GM18499 (cell line): Measurements from ENCODE around the gene UBAC2.

Source experiments
- ATAC-seq: cut with Tn5 transposase; IDR thresholded peaks from one replicate; pipeline ENCODE4 v1.9.1; 2021; ENCODE audit warnings: moderate number of reproducible peaks; ENCODE audit not compliant: insufficient read depth, unreplicated experiment

The UBAC2 gene

GRCh38 chr13:99327761-99328160 is 127.1 kb downstream of the UBAC2 start:
- ATAC-seq = no peak

DNA sequence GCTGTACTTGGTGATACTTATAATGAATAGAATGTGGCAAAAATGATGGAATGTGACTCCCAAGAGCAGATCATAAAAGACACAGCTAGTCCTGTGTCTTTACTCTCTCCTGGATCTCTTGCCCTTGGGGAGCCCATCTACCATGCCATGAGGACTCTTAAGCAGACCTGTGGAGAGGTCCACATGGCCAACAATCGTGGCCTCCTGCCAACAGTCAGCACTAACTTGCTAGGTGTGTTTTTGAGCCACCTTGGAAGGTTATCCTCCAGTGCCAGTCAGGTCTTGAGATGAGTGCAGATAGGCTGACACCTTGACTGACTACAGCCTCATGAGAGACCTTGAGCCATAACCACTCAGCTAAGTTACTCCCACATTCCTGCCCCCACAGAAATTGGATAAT is 128.8 kb downstream of the UBAC2 start:
- no peak for ATAC-seq

GRCh38 chr13:99330942-99331341 is 130.3 kb downstream of the UBAC2 start:
- no peak for ATAC-seq

GRCh38 chr13:99331881-99332293 is 131.2 kb downstream of the UBAC2 start:
- peak; percentile 69 for ATAC-seq

DNA sequence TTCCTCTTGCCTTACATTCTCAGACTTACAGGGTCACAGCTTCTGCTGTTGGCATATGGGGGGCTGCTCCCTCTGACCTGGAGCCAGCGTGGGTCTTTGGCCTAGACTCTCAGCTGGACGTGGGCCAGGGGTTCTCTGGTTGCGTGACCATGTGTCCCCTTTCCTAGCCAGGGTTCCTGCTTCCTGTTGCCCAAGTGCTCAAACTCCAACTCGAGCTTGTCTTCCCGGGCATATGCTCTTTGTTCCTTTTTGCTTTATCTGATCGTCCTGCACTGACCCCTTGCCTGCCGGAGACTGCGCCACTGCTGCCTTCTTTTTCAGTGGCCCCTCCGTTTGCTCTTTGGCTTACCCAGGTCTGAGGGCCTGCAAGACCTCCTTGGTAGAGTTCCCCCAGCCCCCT is 131.8 kb downstream of the UBAC2 start:
- ATAC-seq = no peak

GRCh38 chr13:99334221-99334620 is 133.6 kb downstream of the UBAC2 start:
- ATAC-seq = no peak

GRCh38 chr13:99335087-99335486 is 134.4 kb downstream of the UBAC2 start:
- no peak for ATAC-seq

- ATAC-seq = no peak
Observed at GRCh38 chr13:99335603-99336002, 134.9 kb downstream of the UBAC2 start.

DNA sequence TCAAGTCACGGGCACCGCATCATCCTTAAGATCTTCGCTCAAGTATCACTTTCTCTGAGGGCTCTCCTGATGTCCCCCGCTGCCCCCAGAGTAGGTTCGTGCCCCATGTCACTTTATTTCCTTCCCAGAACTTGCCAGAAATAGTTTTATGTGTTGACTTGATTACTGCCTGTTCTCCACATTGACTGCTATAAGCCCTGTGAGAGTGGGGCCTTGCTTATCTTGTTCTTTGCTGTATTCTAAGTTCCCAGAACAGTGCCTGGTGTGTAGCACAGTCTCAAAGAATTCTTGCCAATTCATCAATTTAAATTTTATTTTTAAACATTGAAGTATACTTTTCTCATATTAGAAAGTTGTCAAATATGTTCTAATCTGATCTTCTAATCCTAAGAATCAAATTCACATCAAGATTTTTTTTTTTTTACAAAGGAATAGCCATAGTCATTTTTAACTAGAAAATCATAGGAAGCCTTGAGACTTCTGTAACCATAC is 138.6 kb downstream of the UBAC2 start:
- ATAC-seq = no peak

- ATAC-seq = no peak
Observed at GRCh38 chr13:99339736-99340397, 139.2 kb downstream of the UBAC2 start.

DNA sequence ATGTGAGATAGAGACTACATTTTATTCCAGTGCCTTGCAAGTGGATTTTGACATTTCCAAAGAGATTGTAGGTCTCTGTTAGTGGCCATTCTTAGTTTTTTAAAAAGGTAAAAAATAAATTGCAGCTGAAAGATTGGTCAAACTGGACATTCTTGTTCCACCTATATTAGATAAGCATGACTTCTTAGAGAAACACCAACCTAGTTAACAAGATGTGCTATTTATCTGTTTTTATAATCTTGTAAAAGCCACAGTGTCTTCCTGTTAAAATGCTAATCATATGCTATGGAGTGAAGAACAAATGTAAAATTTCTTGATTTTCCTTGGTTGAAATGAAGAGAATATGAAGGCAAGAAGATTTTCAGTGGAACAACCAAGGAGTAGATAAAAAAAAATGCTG is 140.0 kb downstream of the UBAC2 start:
- ATAC-seq = no peak

GRCh38 chr13:99341969-99342722 is 141.5 kb downstream of the UBAC2 start:
- no peak for ATAC-seq

GRCh38 chr13:99342723-99343315 is 142.2 kb downstream of the UBAC2 start:
- no peak for ATAC-seq

GRCh38 chr13:99344610-99345208 is 144.1 kb downstream of the UBAC2 start:
- no peak for ATAC-seq

GRCh38 chr13:99345345-99345744 is 144.7 kb downstream of the UBAC2 start:
- ATAC-seq = no peak

- no peak for ATAC-seq
Observed at GRCh38 chr13:99346335-99347042, 145.8 kb downstream of the UBAC2 start.

GRCh38 chr13:99347335-99347878 is 146.8 kb downstream of the UBAC2 start:
- ATAC-seq = no peak

- ATAC-seq = no peak
Observed at GRCh38 chr13:99347911-99348451, 147.3 kb downstream of the UBAC2 start.

DNA sequence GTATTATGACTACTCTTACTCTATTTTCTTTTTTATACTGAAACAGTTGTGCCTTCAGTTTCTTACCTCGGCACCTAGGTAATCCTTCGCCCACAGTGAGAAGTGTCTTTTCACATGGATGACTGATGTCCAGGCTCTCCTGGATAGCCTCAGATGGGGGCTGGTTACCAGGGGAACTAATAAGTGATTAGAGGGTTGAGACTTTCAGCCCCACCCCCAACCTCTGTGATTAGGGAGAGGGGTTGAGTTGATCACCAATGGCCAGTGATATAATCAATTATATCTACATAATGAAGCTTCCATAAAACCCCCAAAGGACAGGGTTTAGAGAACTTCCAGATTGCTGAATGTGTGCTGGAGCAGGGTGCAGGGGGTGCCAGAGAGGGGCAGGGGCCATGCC is 149.5 kb downstream of the UBAC2 start:
- ATAC-seq = no peak

- no peak for ATAC-seq
Observed at GRCh38 chr13:99351772-99352171, 151.1 kb downstream of the UBAC2 start.
